Omental fat pad (tissue), 4 donors: ENCODE results near the gene OSTN. TPM values are rescaled to one million over a fixed set of nuclear protein-coding genes. Genes with fewer than 3 reads are reported as not detected.

Source experiments
- ATAC-seq: fragments of 150-250 bp; one replicate; pipeline ENCODE4 v1.9.1; 2016; ENCODE audit warnings: mild to moderate bottlenecking, moderate library complexity; ENCODE audit not compliant: low FRiP score
- DNase-seq: peaks from one replicate; pipeline ENCODE4 v3.0.0-alpha.2; 2019; ENCODE audit warnings: low spot score
- CTCF ChIP-seq, 3 donors: fragments of 450-650 bp; IDR thresholded peaks; one replicate each; pipeline ENCODE4 v1.5.1; 2016 to 2017; ENCODE audit warnings: antibody characterized with exemption in 3 of 3, mild to moderate bottlenecking in 3 of 3, moderate library complexity in 2 of 3
- total RNA-seq, 4 donors: library from RNA; depleted of rRNA; stranded (reverse); fragments of >200 nt; gene quantifications; one replicate each; pipeline ENCODE4 v1.1.0, GENCODE V29; 2016

The OSTN gene
- total RNA-seq, 4 donors from 2014 or later: not detected

GRCh38 chr3:191296041-191296541 lies 97.0 kb downstream of the OSTN start:
- DNase-seq: no peak
- no peak for TF ChIP-seq CTCF (IDR thresholded peaks at IDR 0.05)
- no peak for ATAC-seq

GRCh38 chr3:191298846-191299245 lies 99.8 kb downstream of the OSTN start:
- no peak for DNase-seq
- ATAC-seq: no peak
- no peak for TF ChIP-seq CTCF (IDR thresholded peaks at IDR 0.05)

GRCh38 chr3:191300422-191300821 lies 101.4 kb downstream of the OSTN start:
- DNase-seq (no peak), ATAC-seq (no peak)
- TF ChIP-seq CTCF (IDR thresholded peaks at IDR 0.05): no peak

- no peak for TF ChIP-seq CTCF (IDR thresholded peaks at IDR 0.05)
- no peak for DNase-seq
- ATAC-seq: no peak
These were observed 102.0 kb downstream of the OSTN start for GRCh38 chr3:191301017-191301416.

- no peak for TF ChIP-seq CTCF (IDR thresholded peaks at IDR 0.05)
- DNase-seq: no peak
- no peak for ATAC-seq
These were observed 102.9 kb downstream of the OSTN start for GRCh38 chr3:191301782-191302411.

- no peak for TF ChIP-seq CTCF (IDR thresholded peaks at IDR 0.05)
- ATAC-seq (no peak), DNase-seq (no peak)
These were observed 103.4 kb downstream of the OSTN start for GRCh38 chr3:191302451-191302850.

- DNase-seq: no peak
- ATAC-seq: no peak
These were observed 104.6 kb downstream of the OSTN start for GRCh38 chr3:191303596-191303995.

More at GRCh38 chr3:191303596-191303995, 104.6 kb downstream of the OSTN start:
- no peak for TF ChIP-seq CTCF (IDR thresholded peaks at IDR 0.05)
